ENCODE results near the gene RAD9B. TPM values are rescaled to one million over a fixed set of nuclear protein-coding genes. Genes with fewer than 3 reads are reported as not detected.
"Not testable (repeated sequence)": the region's sequence is repeated elsewhere in the genome, so short reads cannot be mapped to it uniquely, and the experiment has no call there.

The RAD9B gene
- total and polyA plus RNA-seq, 2 of the 4 experiments (the other 2 are of a cell fraction) = 0.09 to 0.18 TPM

DNA sequence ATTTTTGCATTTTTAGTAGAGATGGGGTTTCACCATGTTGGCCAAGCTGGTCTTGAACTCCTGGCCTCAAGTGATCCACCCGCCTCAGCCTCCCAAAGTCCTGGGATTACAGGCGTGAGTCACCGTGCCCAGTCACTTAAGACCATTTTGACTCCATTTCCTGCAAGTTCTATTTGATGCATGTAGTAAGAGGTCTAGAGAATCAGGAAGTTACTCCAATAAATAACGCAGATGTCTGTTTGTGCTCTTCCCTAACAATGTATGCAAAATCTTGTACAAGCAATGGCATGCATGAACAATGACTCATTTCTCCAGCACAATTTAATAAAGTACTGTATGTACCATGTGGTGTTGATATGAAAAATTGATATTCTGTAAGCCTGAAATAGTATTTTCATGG lies 43.1 kb downstream of the RAD9B start:
- H4K8ac ChIP-seq (ENCODE audit: low read depth in 2 of 2, low read length in 2 of 2); H4K5ac ChIP-seq (ENCODE audit: low read depth, low read length); POLR2A ChIA-PET (ENCODE audit: unreplicated experiment); H2BK15ac ChIP-seq (ENCODE audit: low read depth, low read length); H2AK5ac ChIP-seq (ENCODE audit: low read depth, low read length); H3K36me3 ChIP-seq (ENCODE audit: control insufficient read depth, insufficient read depth, low read length); H2AK9ac ChIP-seq (replicated peaks; ENCODE audit: low read depth, low read length, poor library complexity); H3K27me3 ChIP-seq (ENCODE audit: control insufficient read depth, insufficient read depth, low read length); H3K56ac ChIP-seq (ENCODE audit: extremely low read depth, insufficient read depth, low read length); H3K14ac ChIP-seq (replicated peaks; ENCODE audit: low read depth, low read length); H3K4me3 ChIP-seq (ENCODE audit: insufficient read depth, low read depth, low read length); H3K9ac ChIP-seq (ENCODE audit: low read depth, low read length); H2BK20ac ChIP-seq (ENCODE audit: low read depth, low read length); H3K9me3 ChIP-seq (ENCODE audit: control insufficient read depth, insufficient read depth, low read length); in situ Hi-C loops (cut with MboI; ENCODE audit: low sequenced_read_pairs); H3K4me2 ChIP-seq (ENCODE audit: low read depth, low read length); CTCF ChIA-PET; H3K4ac ChIP-seq (ENCODE audit: low read depth, low read length); H2AFZ ChIP-seq (replicated peaks; ENCODE audit: low read length, poor library complexity); H3K27ac ChIP-seq (ENCODE audit: insufficient read depth, low read length); dilution Hi-C loops (cut with HindIII; ENCODE audit: low sequenced_read_pairs, unreplicated experiment); H3K18ac ChIP-seq (ENCODE audit: low read depth, low read length); H3K23ac ChIP-seq (ENCODE audit: low read depth, low read length); BruUV-seq (replicated peaks); H4K91ac ChIP-seq (ENCODE audit: insufficient read depth, low read depth, low read length); H2BK120ac ChIP-seq (ENCODE audit: low read depth, low read length): not testable (repeated sequence)
- Histone ChIP-seq H4K20me1 (ENCODE audit: insufficient read depth, low read length) (peaks cover 24% of the 10 kb centered on the region), H3K79me1 (ENCODE audit: low read depth in 1 of 2, low read length in 2 of 2) (peaks cover 13 to 52% of the 10 kb centered on the region in 2 experiments), H2BK5ac (ENCODE audit: low read depth, low read length, poor library complexity, severe bottlenecking) (peak overlapping the region; percentile 82), H3K9me1 (ENCODE audit: insufficient read depth, low read length) (peaks cover 19% of the 10 kb centered on the region), H3K4me1 (ENCODE audit: control insufficient read depth, insufficient read depth, low read length) (peaks cover 20% of the 10 kb centered on the region)
- intact Hi-C loops (cut with micrococcal nuclease) = loop anchor here (5.0 kb wide), 1 partner anchor 37 kb away; the partner anchor contains the start of gene PPTC7
- ATAC-seq (ENCODE audit: low read depth) (peak; percentile 51), DNase-seq (peak; percentile 95)
- no CpG with 5 or more reads among the region's 4 CpGs for WGBS, 2 experiments (ENCODE audit: extremely low coverage in 2 of 2, insufficient read length in 1 of 2)

All from IMR-90 (cell line).